GM18868 (cell line): ENCODE results near the gene ZNF618.
A peak's percentile ranks its signal among the peaks of the same experiment; 100 is the strongest.
"Not testable (repeated sequence)": the region's sequence is repeated elsewhere in the genome, so short reads cannot be mapped to it uniquely, and the experiment has no call there.

ENCODE experiments used
- ATAC-seq: cut with Tn5 transposase; IDR thresholded peaks from one replicate; pipeline ENCODE4 v1.9.1; 2021; ENCODE audit warnings: mild to moderate bottlenecking, moderate library complexity; ENCODE audit not compliant: unreplicated experiment

ZNF618 gene

GRCh38 chr9:114076237-114077161 lies 200.4 kb downstream of the ZNF618 start:
- ATAC-seq = no peak

GRCh38 chr9:114077162-114077837 lies 201.2 kb downstream of the ZNF618 start:
- no peak for ATAC-seq

GRCh38 chr9:114078021-114078780 lies 202.1 kb downstream of the ZNF618 start, which contains the start of gene AMBP:
Gene AMBP, minus strand, starts transcription at chr9:114078300. Its CDS starts 91 bp downstream, at chr9:114078209.
- no peak for ATAC-seq

GRCh38 chr9:114078781-114079156 lies 202.7 kb downstream of the ZNF618 start:
- ATAC-seq = no peak

GRCh38 chr9:114080195-114080772 lies 204.2 kb downstream of the ZNF618 start:
- no peak for ATAC-seq

GRCh38 chr9:114080773-114081440 lies 204.8 kb downstream of the ZNF618 start:
- no peak for ATAC-seq

GRCh38 chr9:114081441-114082016 lies 205.4 kb downstream of the ZNF618 start:
- ATAC-seq = no peak

- peak; percentile 86 for ATAC-seq
Observed at GRCh38 chr9:114082017-114082762, 206.1 kb downstream of the ZNF618 start.

GRCh38 chr9:114082763-114083412 lies 206.8 kb downstream of the ZNF618 start:
- ATAC-seq = not testable (repeated sequence)

- no peak for ATAC-seq
Observed at GRCh38 chr9:114083666-114084065, 207.6 kb downstream of the ZNF618 start.

- no peak for ATAC-seq
Observed at GRCh38 chr9:114084282-114085073, 208.4 kb downstream of the ZNF618 start.

GRCh38 chr9:114085387-114085789 lies 209.3 kb downstream of the ZNF618 start:
- ATAC-seq = no peak

GRCh38 chr9:114086009-114086408 lies 209.9 kb downstream of the ZNF618 start:
- no peak for ATAC-seq

GRCh38 chr9:114086607-114087006 lies 210.5 kb downstream of the ZNF618 start:
- ATAC-seq = no peak

- no peak for ATAC-seq
Observed at GRCh38 chr9:114087721-114088120, 211.6 kb downstream of the ZNF618 start.

GRCh38 chr9:114088571-114089170 lies 212.6 kb downstream of the ZNF618 start:
- no peak for ATAC-seq

- ATAC-seq = no peak
Observed at GRCh38 chr9:114089206-114089840, 213.2 kb downstream of the ZNF618 start.
